Caco-2 (cell line): Measurements from ENCODE around the gene MYH9. TPM values are rescaled to one million over a fixed set of nuclear protein-coding genes. Genes with fewer than 3 reads are reported as not detected.
A peak's percentile ranks its signal among the peaks of the same experiment; 100 is the strongest.

Experiments used
- BruUV-seq: library from RNA; stranded (reverse); fragments of 400-500 nt; replicated peaks from 2 replicates; lab custom pipeline; 2021; lab: Mats Ljungman, UMichigan
- CTCF ChIA-PET: fragments of 300-600 bp; sonication (Branson Sonifier 250); formaldehyde crosslinking; loops from one replicate; lab custom pipeline; 2022; ENCODE audit warnings: antibody characterized with exemption; lab: Charles Lee
- POLR2A ChIA-PET: fragments of 300-600 bp; sonication (Branson Sonifier 250); formaldehyde crosslinking; loops from one replicate; lab custom pipeline; 2022; ENCODE audit warnings: antibody characterized with exemption; lab: Charles Lee
- DNase-seq, 2 experiments: peaks; one replicate each; pipeline versions ENCODE4 v3.0.0 to v3.0.0-alpha.2; 2020 to 2022
- H3K27me3 ChIP-seq: replicated peaks from 2 replicates; pipeline ENCODE4 v1.6.0; 2011; ENCODE audit warnings: low read length; ENCODE audit not compliant: control insufficient read depth, insufficient read depth
- H3K36me3 ChIP-seq: 2 replicates; pipeline ENCODE4 v1.5.1; 2011; ENCODE audit warnings: low read length; ENCODE audit not compliant: control insufficient read depth, insufficient read depth
- H3K4me1 ChIP-seq: fragments of 250-450 bp; sonication (Bioruptor Pico); 2 replicates; pipeline ENCODE4 v1.5.1; 2020; ENCODE audit warnings: mild to moderate bottlenecking
- H3K4me3 ChIP-seq: 2 replicates; pipeline ENCODE4 v1.5.1; 2011; ENCODE audit warnings: low read depth, mild to moderate bottlenecking, control low read depth, low read length
- H3K9me3 ChIP-seq: fragments of 250-450 bp; sonication (Bioruptor Pico); 2 replicates; pipeline ENCODE4 v1.5.1; 2020; ENCODE audit warnings: mild to moderate bottlenecking, moderate library complexity
- H3K27ac Mint-ChIP-seq: one replicate; pipeline ENCODE4 v1.8.0; 2022; ENCODE audit warnings: mixed read lengths; ENCODE audit not compliant: unreplicated experiment
- H3K27me3 Mint-ChIP-seq: one replicate; pipeline ENCODE4 v1.8.0; 2022; ENCODE audit warnings: mixed read lengths; ENCODE audit not compliant: insufficient read depth, unreplicated experiment
- H3K36me3 Mint-ChIP-seq: one replicate; pipeline ENCODE4 v1.8.0; 2022; ENCODE audit warnings: mild to moderate bottlenecking, mixed read lengths; ENCODE audit not compliant: insufficient read depth, unreplicated experiment
- H3K4me1 Mint-ChIP-seq: one replicate; pipeline ENCODE4 v1.8.0; 2022; ENCODE audit warnings: low read depth, mixed read lengths; ENCODE audit not compliant: unreplicated experiment
- H3K4me3 Mint-ChIP-seq: one replicate; pipeline ENCODE4 v1.8.0; 2022; ENCODE audit warnings: mild to moderate bottlenecking, moderate library complexity, mixed read lengths; ENCODE audit not compliant: unreplicated experiment
- H3K9me3 Mint-ChIP-seq: one replicate; pipeline ENCODE4 v1.8.0; 2022; ENCODE audit warnings: mixed read lengths; ENCODE audit not compliant: unreplicated experiment
- intact Hi-C: fragments of 100-400 bp; cut with micrococcal nuclease; formaldehyde crosslinking; loops from one replicate; pipeline ENCODE4 v1.10.0; 2022; ENCODE audit not compliant: unreplicated experiment
- total RNA-seq: library from RNA; stranded (reverse); gene quantifications from 2 replicates; pipeline ENCODE4 v1.2.3, GENCODE V29; 2022
- TF ChIP-seq, protein P1 (sequence below), 2 experiments: fragments of 200-600 bp in 1 of 2; IDR thresholded peaks; 1 replicate in 1 of 2; 2 replicates in 1 of 2; pipeline versions ENCODE4 v1.5.1 to v1.8.0; 2011 to 2022; ENCODE audit warnings: antibody characterized with exemption in 1 of 2, control low read depth in 1 of 2, inconsistent platforms in 1 of 2, low read depth in 1 of 2, low read length in 1 of 2, mild to moderate bottlenecking in 1 of 2, moderate library complexity in 1 of 2; ENCODE audit not compliant: insufficient read depth in 1 of 2, severe bottlenecking in 1 of 2, unreplicated experiment in 1 of 2

The MYH9 gene
- total RNA-seq, 1 experiment from 2014 or later, result 513 TPM

GRCh38 chr22:36350751-36351594 is 36.8 kb downstream of the MYH9 start:
- intact Hi-C loops, result no loop called here
- ChIA-PET POLR2A (interaction anchor here (1.6 to 1.8 kb wide), 3 partner anchors 9 to 59 kb away, joined by 4 to 5 read pairs (median 5); no protein-coding TSS in a partner anchor), CTCF (interaction anchor here (0.7 to 1.4 kb wide), 3 partner anchors 9 to 119 kb away, joined by 3 read pairs; no protein-coding TSS in a partner anchor)
- Mint-ChIP-seq H3K9me3 (no peaks in the 10 kb centered on the region), H3K27me3 (no peaks in the 10 kb centered on the region), H3K27ac (peak overlapping the region; percentile 96), H3K36me3 (peaks cover 89% of the 10 kb centered on the region), H3K4me3 (no peak overlapping the region), H3K4me1 (peaks cover 28% of the 10 kb centered on the region)
- no TSS peak for BruUV-seq
- no peaks in the 10 kb centered on the region for H3K9me3 ChIP-seq
- H3K4me1 ChIP-seq, result peaks cover 55% of the 10 kb centered on the region
- DNase-seq, result no peak
- H3K4me3 ChIP-seq, result no peak overlapping the region
- H3K36me3 ChIP-seq, result peaks cover 2% of the 10 kb centered on the region; the same call in 1 of the 2 replicates
- no peaks in the 10 kb centered on the region for H3K27me3 ChIP-seq
- TF ChIP-seq, protein P1, sequence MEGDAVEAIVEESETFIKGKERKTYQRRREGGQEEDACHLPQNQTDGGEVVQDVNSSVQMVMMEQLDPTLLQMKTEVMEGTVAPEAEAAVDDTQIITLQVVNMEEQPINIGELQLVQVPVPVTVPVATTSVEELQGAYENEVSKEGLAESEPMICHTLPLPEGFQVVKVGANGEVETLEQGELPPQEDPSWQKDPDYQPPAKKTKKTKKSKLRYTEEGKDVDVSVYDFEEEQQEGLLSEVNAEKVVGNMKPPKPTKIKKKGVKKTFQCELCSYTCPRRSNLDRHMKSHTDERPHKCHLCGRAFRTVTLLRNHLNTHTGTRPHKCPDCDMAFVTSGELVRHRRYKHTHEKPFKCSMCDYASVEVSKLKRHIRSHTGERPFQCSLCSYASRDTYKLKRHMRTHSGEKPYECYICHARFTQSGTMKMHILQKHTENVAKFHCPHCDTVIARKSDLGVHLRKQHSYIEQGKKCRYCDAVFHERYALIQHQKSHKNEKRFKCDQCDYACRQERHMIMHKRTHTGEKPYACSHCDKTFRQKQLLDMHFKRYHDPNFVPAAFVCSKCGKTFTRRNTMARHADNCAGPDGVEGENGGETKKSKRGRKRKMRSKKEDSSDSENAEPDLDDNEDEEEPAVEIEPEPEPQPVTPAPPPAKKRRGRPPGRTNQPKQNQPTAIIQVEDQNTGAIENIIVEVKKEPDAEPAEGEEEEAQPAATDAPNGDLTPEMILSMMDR (IDR thresholded peaks at IDR 0.05; ENCODE audit: insufficient read depth in 1 of 2, low read depth in 1 of 2, low read length in 1 of 2, severe bottlenecking in 1 of 2, unreplicated experiment in 1 of 2), result no peak

- intact Hi-C loops, result no loop called here
- H3K4me1 Mint-ChIP-seq, result peaks cover 22% of the 10 kb centered on the region
- peaks cover 44% of the 10 kb centered on the region for H3K4me1 ChIP-seq
Measured at GRCh38 chr22:36349726-36350125, 38.0 kb downstream of the MYH9 start.

DNA sequence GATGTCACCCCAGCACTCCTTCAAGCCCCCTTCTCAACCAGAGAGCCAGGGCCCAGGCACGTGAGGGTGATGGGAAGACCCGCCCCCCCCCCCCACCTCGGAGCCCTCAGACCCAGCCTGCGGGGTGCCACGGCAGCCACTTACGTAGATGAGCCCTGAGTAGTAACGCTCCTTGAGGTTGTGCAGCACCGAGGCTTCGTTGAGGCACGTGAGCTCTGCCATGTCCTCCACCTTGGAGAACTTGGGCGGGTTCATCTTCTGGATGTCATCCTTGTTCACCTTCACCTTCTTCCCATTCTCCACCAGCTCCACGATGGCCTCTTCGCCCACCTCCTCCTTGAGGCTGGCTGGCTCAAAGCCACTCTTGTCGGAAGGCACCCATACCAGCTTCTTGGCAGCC is 39.0 kb downstream of the MYH9 start:
- ChIA-PET POLR2A (no interaction called here), CTCF (interaction anchor here (0.6 kb wide), 1 partner anchor 107 kb away, joined by 5 read pairs; no protein-coding TSS in a partner anchor)
- H3K36me3 ChIP-seq, result peaks cover 4% of the 10 kb centered on the region

More at GRCh38 chr22:36349726-36350125, 38.0 kb downstream of the MYH9 start:
- Mint-ChIP-seq H3K9me3 (no peaks in the 10 kb centered on the region), H3K36me3 (peaks cover 86% of the 10 kb centered on the region), H3K27ac (no peak overlapping the region), H3K27me3 (no peaks in the 10 kb centered on the region), H3K4me3 (no peak overlapping the region)
- H3K36me3 ChIP-seq, result peaks cover 4% of the 10 kb centered on the region
- no TSS peak for BruUV-seq
- H3K4me3 ChIP-seq, result no peak overlapping the region
- H3K27me3 ChIP-seq, result no peaks in the 10 kb centered on the region
- ChIA-PET POLR2A (no interaction called here), CTCF (no interaction called here)
- no peak for DNase-seq
- TF ChIP-seq, protein P1 (IDR thresholded peaks at IDR 0.05; ENCODE audit: insufficient read depth in 1 of 2, low read depth in 1 of 2, low read length in 1 of 2, severe bottlenecking in 1 of 2, unreplicated experiment in 1 of 2), result no peak
- no peaks in the 10 kb centered on the region for H3K9me3 ChIP-seq

More for the DNA sequence above, 39.0 kb downstream of the MYH9 start:
- intact Hi-C loops, result no loop called here
- H3K4me1 ChIP-seq, result peaks cover 37% of the 10 kb centered on the region
- no TSS peak for BruUV-seq
- DNase-seq, result no peak
- H3K36me3 Mint-ChIP-seq, result peaks cover 87% of the 10 kb centered on the region
- no peaks in the 10 kb centered on the region for H3K27me3 ChIP-seq
- H3K27me3 Mint-ChIP-seq, result no peaks in the 10 kb centered on the region
- H3K9me3 Mint-ChIP-seq, result no peaks in the 10 kb centered on the region
- H3K4me3 ChIP-seq, result no peak overlapping the region
- no peak overlapping the region for H3K27ac Mint-ChIP-seq
- peaks cover 25% of the 10 kb centered on the region for H3K4me1 Mint-ChIP-seq
- H3K9me3 ChIP-seq, result no peaks in the 10 kb centered on the region
- H3K4me3 Mint-ChIP-seq, result no peak overlapping the region
- TF ChIP-seq, protein P1 (IDR thresholded peaks at IDR 0.05; ENCODE audit: insufficient read depth in 1 of 2, low read depth in 1 of 2, low read length in 1 of 2, severe bottlenecking in 1 of 2, unreplicated experiment in 1 of 2), result no peak
